Endothelial cell of umbilical vein (primary cell): ENCODE measurements around the gene CFAP77.

Source experiments
- EZH2 ChIP-seq: IDR thresholded peaks from 2 replicates; pipeline ENCODE4 v1.6.1; 2012; ENCODE audit warnings: borderline replicate concordance, low read depth, mild to moderate bottlenecking, moderate library complexity, low read length, inconsistent platforms; ENCODE audit not compliant: severe bottlenecking
- FOS ChIP-seq: IDR thresholded peaks from 2 replicates; pipeline ENCODE4 v1.6.1; 2011; ENCODE audit warnings: mild to moderate bottlenecking, low read length, moderate library complexity, borderline replicate concordance; ENCODE audit not compliant: insufficient read depth
- MYC ChIP-seq: IDR thresholded peaks from one replicate; pipeline ENCODE4 v1.6.1; 2011; ENCODE audit warnings: mild to moderate bottlenecking, low read depth, low read length
- POLR2A ChIP-seq: IDR thresholded peaks from 2 replicates; pipeline ENCODE4 v1.6.1; 2012; ENCODE audit warnings: low read depth, mild to moderate bottlenecking, control low read depth, low read length
- POLR2AphosphoS5 ChIP-seq: IDR thresholded peaks from 2 replicates; pipeline ENCODE4 v1.6.1; 2012; ENCODE audit warnings: low read depth, mild to moderate bottlenecking, control low read depth, low read length, moderate library complexity; ENCODE audit not compliant: insufficient read depth
- TF ChIP-seq, protein P1 (sequence below), 2 donors: IDR thresholded peaks; 1 replicate in 1 of 2; 2 replicates in 1 of 2; pipeline ENCODE4 v1.5.1; 2011; ENCODE audit warnings: low read length in 2 of 2, mild to moderate bottlenecking in 2 of 2, moderate library complexity in 2 of 2, control low read depth in 1 of 2, inconsistent platforms in 1 of 2, low read depth in 1 of 2; ENCODE audit not compliant: insufficient read depth in 1 of 2; ENCODE audit errors: extremely low read depth in 1 of 2
- TF ChIP-seq, protein P2 (sequence below): IDR thresholded peaks from 2 replicates; pipeline ENCODE4 v1.6.1; 2011; ENCODE audit not compliant: insufficient read depth, insufficient read length

DNA sequence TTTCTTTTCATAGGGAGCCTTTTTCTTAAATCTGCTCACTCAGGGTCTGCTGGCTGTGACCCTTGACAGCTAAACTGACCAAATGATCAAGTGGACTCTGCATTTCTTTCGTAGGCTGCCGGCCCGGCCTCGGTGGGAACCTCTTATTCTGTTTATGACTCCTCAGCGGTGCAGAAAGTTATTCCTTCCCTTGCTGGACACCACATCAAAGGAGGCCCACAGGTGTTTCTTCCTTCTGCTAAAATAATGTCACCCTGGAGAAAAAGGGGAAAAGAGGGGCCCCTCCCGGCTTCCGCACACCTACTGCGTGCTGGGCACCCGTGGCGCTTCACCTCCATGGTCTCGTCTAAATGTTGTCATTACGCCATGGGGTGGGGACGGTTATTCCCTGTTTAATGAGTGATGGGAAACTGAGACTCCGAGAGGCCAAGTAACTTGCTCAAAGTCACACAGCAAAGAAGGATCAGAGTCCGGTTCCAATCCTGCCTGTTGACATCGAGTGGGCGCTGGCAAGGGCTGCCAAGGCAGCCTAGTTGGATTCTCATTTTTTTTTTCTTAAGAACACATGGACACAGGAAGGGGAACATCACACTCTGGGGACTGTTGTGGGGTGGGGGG is 72.3 kb downstream of the CFAP77 start:
- TF ChIP-seq, protein P1, sequence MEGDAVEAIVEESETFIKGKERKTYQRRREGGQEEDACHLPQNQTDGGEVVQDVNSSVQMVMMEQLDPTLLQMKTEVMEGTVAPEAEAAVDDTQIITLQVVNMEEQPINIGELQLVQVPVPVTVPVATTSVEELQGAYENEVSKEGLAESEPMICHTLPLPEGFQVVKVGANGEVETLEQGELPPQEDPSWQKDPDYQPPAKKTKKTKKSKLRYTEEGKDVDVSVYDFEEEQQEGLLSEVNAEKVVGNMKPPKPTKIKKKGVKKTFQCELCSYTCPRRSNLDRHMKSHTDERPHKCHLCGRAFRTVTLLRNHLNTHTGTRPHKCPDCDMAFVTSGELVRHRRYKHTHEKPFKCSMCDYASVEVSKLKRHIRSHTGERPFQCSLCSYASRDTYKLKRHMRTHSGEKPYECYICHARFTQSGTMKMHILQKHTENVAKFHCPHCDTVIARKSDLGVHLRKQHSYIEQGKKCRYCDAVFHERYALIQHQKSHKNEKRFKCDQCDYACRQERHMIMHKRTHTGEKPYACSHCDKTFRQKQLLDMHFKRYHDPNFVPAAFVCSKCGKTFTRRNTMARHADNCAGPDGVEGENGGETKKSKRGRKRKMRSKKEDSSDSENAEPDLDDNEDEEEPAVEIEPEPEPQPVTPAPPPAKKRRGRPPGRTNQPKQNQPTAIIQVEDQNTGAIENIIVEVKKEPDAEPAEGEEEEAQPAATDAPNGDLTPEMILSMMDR (IDR thresholded peaks at IDR 0.05; ENCODE audit: extremely low read depth in 1 of 2, insufficient read depth in 1 of 2, low read depth in 1 of 2, low read length in 2 of 2), result no peak
- TF ChIP-seq, protein P2, sequence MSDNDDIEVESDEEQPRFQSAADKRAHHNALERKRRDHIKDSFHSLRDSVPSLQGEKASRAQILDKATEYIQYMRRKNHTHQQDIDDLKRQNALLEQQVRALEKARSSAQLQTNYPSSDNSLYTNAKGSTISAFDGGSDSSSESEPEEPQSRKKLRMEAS, result no peak
- no peak for TF ChIP-seq POLR2AphosphoS5
- no peak for TF ChIP-seq FOS
- no peak for TF ChIP-seq POLR2A
- no peak for TF ChIP-seq MYC
- TF ChIP-seq EZH2, result no peak
